Uterus (tissue), 2 donors: ENCODE measurements around the gene RBFOX1.

ENCODE experiments used
- CTCF ChIP-seq, 4 experiments: fragments of 200-600 bp in 2 of 4; fragments of 450-650 bp in 2 of 4; sonication (generic) in 2 of 4; IDR thresholded peaks; one replicate each; pipeline ENCODE4 v1.5.1; 2016 to 2019; ENCODE audit warnings: antibody characterized with exemption in 4 of 4, mild to moderate bottlenecking in 2 of 4, moderate library complexity in 1 of 4
- POLR2A ChIP-seq, 2 donors: fragments of 450-650 bp; IDR thresholded peaks; one replicate each; pipeline ENCODE4 v1.6.1; 2016; ENCODE audit warnings: antibody characterized with exemption in 2 of 2, mild to moderate bottlenecking in 1 of 2, moderate library complexity in 1 of 2

- TF ChIP-seq CTCF (IDR thresholded peaks at IDR 0.05): no peak
- no peak for TF ChIP-seq POLR2A (IDR thresholded peaks at IDR 0.05)
These were observed 16.8 kb upstream of the RBFOX1 start for GRCh38 chr16:7315813-7316212.
